Kidney capillary endothelial cell (primary cell): ENCODE data around the gene NFYA.

Experiments used
- DNase-seq: peaks from one replicate; pipeline ENCODE4 v3.0.0-alpha.2; 2018; ENCODE audit warnings: low spot score

Gene NFYA

GRCh38 chr6:41120058-41120457, 47.3 kb downstream of the NFYA start:
- DNase-seq = no peak

GRCh38 chr6:41122373-41122772, 49.6 kb downstream of the NFYA start:
- DNase-seq = no peak

DNA sequence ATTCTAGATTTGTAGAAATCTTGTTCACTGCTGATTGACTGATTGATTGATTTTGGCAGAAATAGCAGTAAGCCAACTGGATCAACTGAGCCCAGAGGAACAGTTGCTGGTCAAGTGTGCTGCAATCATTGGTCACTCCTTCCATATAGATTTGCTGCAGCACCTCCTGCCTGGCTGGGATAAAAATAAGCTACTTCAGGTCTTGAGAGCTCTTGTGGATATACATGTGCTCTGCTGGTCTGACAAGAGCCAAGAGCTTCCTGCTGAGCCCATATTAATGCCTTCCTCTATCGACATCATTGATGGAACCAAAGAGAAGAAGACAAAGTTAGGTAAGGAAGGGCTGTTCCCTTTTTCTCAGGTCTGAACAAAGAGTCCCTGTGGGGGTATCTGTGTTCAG, 50.1 kb downstream of the NFYA start:
- no peak for DNase-seq

- no peak for DNase-seq
Measured at GRCh38 chr6:41125282-41125681, 52.5 kb downstream of the NFYA start.

GRCh38 chr6:41132254-41132653, 59.5 kb downstream of the NFYA start:
- no peak for DNase-seq

DNA sequence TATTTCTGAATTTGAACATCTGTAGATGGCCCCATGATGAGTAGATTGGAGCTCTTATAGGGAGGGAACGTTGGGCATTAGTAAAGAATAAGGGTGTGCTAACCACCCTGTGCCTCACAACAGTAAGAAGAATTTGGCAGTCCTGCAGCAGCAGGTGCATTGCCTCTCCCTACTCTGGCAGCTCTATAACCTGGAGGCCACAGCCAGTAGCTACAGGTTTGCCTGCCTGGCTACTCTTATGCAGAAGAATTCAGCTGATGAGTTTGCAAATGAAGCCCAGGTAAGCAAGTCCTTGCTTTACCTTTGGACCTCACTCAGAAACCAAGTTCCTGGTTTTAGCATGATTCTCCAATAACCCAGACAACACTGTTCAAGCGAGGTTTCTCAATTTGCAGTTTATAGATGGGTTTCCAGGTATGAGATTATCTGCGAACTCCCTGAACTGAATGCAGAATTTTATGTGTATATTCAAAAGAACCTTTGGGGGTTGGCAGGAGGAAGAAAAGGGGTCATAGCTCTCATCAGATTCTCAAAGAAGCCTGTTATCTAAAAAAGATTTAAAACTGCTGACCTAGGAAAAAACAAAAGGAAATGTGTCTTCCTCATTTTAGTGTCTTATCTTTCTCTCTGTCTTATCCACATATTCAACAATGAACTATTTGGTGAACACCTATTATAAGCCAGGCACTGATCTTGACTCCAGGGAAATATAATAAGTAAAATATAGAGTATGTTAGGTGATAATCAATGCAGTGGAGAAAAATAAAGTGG, 62.5 kb downstream of the NFYA start:
- no peak for DNase-seq

DNA sequence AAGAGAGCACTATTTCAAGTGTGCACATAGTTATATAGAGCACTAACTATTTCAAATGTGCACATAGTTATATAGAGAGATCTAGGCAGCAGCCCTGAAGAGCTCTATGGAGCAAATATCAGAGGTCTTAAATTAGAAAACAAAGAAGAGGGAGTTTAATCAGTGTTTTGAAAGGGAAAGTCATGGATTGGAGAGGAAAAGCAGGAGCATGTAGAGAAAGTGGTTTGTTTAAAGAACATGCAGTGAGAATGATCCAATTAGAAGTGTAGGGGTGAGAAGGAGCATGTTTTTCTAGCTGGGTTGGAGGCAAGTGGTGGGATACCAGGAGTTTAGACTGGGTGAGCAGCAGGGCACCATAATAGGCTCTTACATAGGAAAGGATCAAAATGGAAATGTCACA, 64.1 kb downstream of the NFYA start:
- DNase-seq = no peak

DNA sequence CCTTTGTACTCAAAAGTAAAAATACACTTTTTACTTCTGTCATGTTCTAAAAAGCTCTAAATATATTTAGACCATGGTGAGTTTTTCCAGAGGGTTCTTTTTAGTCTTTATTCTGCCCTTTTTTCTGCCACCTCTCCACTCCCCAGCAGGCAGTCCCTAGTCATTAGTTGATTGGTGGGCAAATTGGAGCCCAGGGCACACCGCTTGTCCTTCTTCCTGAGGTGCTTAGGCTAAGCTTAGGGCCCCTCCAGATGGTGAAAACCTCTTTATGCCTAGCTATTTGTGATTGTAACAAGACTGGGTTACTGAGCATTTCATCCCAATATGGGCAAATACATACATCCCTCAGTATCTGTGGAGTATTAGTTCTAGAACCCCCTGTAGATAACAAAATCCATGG, 75.1 kb downstream of the NFYA start:
- no peak for DNase-seq
